ENCODE data around the gene IL15RA. TPM values are rescaled to one million over a fixed set of nuclear protein-coding genes. Genes with fewer than 3 reads are reported as not detected.

Gene IL15RA
- total RNA-seq, 4 donors from 2014 or later = 13.1 to 17.6 (median 15.6) TPM

- Histone ChIP-seq H3K36me3 (peaks cover 3 to 42% of the 10 kb centered on the region in 2 donors), H3K27me3 (no peaks in the 10 kb centered on the region), H3K27ac (no peak overlapping the region), H3K4me1 (peaks cover 0 to 7% of the 10 kb centered on the region in 2 donors), H3K9me3 (no peaks in the 10 kb centered on the region), H3K4me3 (no peak overlapping the region)
- intact Hi-C loops (cut with DNase I; ENCODE audit: low total_unique reads) (no loop called here), in situ Hi-C loops (cut with MboI; ENCODE audit: low sequenced_read_pairs in 4 of 4) (no loop called here)
- no peak for ATAC-seq
- no peak for DNase-seq
- TF ChIP-seq POLR2A (IDR thresholded peaks at IDR 0.05) = no peak
- TF ChIP-seq, protein P1, sequence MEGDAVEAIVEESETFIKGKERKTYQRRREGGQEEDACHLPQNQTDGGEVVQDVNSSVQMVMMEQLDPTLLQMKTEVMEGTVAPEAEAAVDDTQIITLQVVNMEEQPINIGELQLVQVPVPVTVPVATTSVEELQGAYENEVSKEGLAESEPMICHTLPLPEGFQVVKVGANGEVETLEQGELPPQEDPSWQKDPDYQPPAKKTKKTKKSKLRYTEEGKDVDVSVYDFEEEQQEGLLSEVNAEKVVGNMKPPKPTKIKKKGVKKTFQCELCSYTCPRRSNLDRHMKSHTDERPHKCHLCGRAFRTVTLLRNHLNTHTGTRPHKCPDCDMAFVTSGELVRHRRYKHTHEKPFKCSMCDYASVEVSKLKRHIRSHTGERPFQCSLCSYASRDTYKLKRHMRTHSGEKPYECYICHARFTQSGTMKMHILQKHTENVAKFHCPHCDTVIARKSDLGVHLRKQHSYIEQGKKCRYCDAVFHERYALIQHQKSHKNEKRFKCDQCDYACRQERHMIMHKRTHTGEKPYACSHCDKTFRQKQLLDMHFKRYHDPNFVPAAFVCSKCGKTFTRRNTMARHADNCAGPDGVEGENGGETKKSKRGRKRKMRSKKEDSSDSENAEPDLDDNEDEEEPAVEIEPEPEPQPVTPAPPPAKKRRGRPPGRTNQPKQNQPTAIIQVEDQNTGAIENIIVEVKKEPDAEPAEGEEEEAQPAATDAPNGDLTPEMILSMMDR (IDR thresholded peaks at IDR 0.05 in 4 of 5, conservative IDR thresholded peaks at IDR 0.05 in 1 of 5) = no peak
Measured at GRCh38 chr10:5938291-5938690, 39.1 kb downstream of the IL15RA start.

DNA sequence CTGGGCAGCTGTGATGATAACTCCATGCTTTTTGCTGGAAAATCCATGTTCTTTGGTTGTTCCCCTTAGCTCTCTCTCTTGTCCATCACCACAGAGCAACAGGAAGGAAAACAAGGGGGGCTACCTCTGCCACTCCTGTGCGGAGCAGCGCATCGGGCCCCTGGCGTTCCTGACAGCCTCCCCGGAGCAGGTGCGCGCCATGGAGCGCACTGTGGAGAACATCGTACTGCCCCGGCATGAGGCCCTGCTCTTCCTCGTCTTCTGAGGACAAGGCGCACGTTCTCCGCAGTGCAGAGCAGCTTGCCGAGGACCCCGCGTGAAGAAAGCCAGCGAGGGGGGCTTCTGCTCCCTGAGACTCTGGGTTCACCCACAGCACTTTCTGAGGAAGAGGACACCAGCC lies 40.3 kb downstream of the IL15RA start:
- peaks cover 3 to 46% of the 10 kb centered on the region in 2 donors for H3K36me3 ChIP-seq
- no peak overlapping the region for H3K27ac ChIP-seq
- in situ Hi-C loops (cut with MboI; ENCODE audit: low sequenced_read_pairs in 4 of 4) = no loop called here
- H3K9me3 ChIP-seq = no peaks in the 10 kb centered on the region
- no peak for ATAC-seq
- no peak for TF ChIP-seq POLR2A (IDR thresholded peaks at IDR 0.05)
- TF ChIP-seq, protein P1 (IDR thresholded peaks at IDR 0.05 in 4 of 5, conservative IDR thresholded peaks at IDR 0.05 in 1 of 5) = no peak
- DNase-seq = no peak
- H3K4me3 ChIP-seq = no peak overlapping the region
- peaks cover 0 to 5% of the 10 kb centered on the region in 2 donors for H3K4me1 ChIP-seq
- intact Hi-C loops (cut with DNase I; ENCODE audit: low total_unique reads) = no loop called here
- no peaks in the 10 kb centered on the region for H3K27me3 ChIP-seq

GRCh38 chr10:5935628-5936027 lies 41.7 kb downstream of the IL15RA start:
- in situ Hi-C loops (cut with MboI; ENCODE audit: low sequenced_read_pairs in 4 of 4) = no loop called here
- TF ChIP-seq, protein P1 (IDR thresholded peaks at IDR 0.05 in 4 of 5, conservative IDR thresholded peaks at IDR 0.05 in 1 of 5) = no peak
- no peak for TF ChIP-seq POLR2A (IDR thresholded peaks at IDR 0.05)
- ATAC-seq = no peak
- Histone ChIP-seq H3K9me3 (no peaks in the 10 kb centered on the region), H3K27ac (no peak overlapping the region), H3K27me3 (no peaks in the 10 kb centered on the region), H3K4me3 (no peak overlapping the region), H3K4me1 (no peaks in the 10 kb centered on the region), H3K36me3 (peaks cover 3 to 60% of the 10 kb centered on the region in 2 donors)
- no peak for DNase-seq
- intact Hi-C loops (cut with DNase I; ENCODE audit: low total_unique reads) = no loop called here

- ATAC-seq = no peak
Measured at GRCh38 chr10:5933909-5934546, 43.3 kb downstream of the IL15RA start.

GRCh38 chr10:5932345-5932744 lies 45.0 kb downstream of the IL15RA start:
- H3K27me3 ChIP-seq = no peaks in the 10 kb centered on the region
- no peak for ATAC-seq
- no peaks in the 10 kb centered on the region for H3K9me3 ChIP-seq
- intact Hi-C loops (cut with DNase I; ENCODE audit: low total_unique reads) = no loop called here
- in situ Hi-C loops (cut with MboI; ENCODE audit: low sequenced_read_pairs in 4 of 4) = no loop called here
- H3K4me3 ChIP-seq = no peak overlapping the region
- DNase-seq = no peak
- H3K4me1 ChIP-seq = no peaks in the 10 kb centered on the region
- no peak for TF ChIP-seq POLR2A (IDR thresholded peaks at IDR 0.05)
- TF ChIP-seq, protein P1 (IDR thresholded peaks at IDR 0.05 in 4 of 5, conservative IDR thresholded peaks at IDR 0.05 in 1 of 5) = no peak
- peaks cover 0 to 73% of the 10 kb centered on the region in 2 donors for H3K36me3 ChIP-seq
- no peak overlapping the region for H3K27ac ChIP-seq

More at GRCh38 chr10:5933909-5934546, 43.3 kb downstream of the IL15RA start:
- H3K27ac ChIP-seq = no peak overlapping the region
- in situ Hi-C loops (cut with MboI; ENCODE audit: low sequenced_read_pairs in 4 of 4) = no loop called here
- no peak for TF ChIP-seq POLR2A (IDR thresholded peaks at IDR 0.05)
- no peaks in the 10 kb centered on the region for H3K27me3 ChIP-seq
- no peak for DNase-seq
- intact Hi-C loops (cut with DNase I; ENCODE audit: low total_unique reads) = no loop called here
- no peaks in the 10 kb centered on the region for H3K9me3 ChIP-seq
- peaks cover 3 to 75% of the 10 kb centered on the region in 2 donors for H3K36me3 ChIP-seq
- no peak overlapping the region for H3K4me3 ChIP-seq
- H3K4me1 ChIP-seq = no peaks in the 10 kb centered on the region
